ENCODE data around the gene PRKAA1. TPM values are rescaled to one million over a fixed set of nuclear protein-coding genes. Genes with fewer than 3 reads are reported as not detected.
A peak's percentile ranks its signal among the peaks of the same experiment; 100 is the strongest.
"Not testable (repeated sequence)": the region's sequence is repeated elsewhere in the genome, so short reads cannot be mapped to it uniquely, and the experiment has no call there.

Gene PRKAA1
- total and polyA plus RNA-seq, 2 donors = 31.6 to 43.5 TPM

- DNase-seq (ENCODE audit: low read depth in 6 of 9, low spot score in 9 of 9) = no peak
- no peak overlapping the region for H3K27ac ChIP-seq (ENCODE audit: low read depth in 1 of 2, low read length in 1 of 2)
- WGBS = 44% methylated on average over 1 of the region's 1 CpG
- no peaks in the 10 kb centered on the region for H3K9me3 ChIP-seq (ENCODE audit: control insufficient read depth in 2 of 2, insufficient read depth in 1 of 2, low read length in 1 of 2)
- H3K27me3 ChIP-seq (ENCODE audit: control insufficient read depth in 2 of 2, insufficient read depth in 1 of 2, low read length in 1 of 2) = peaks cover 0 to 8% of the 10 kb centered on the region in 2 donors
- no peak overlapping the region for H3K4me3 ChIP-seq (ENCODE audit: low read length in 2 of 2)
- peaks cover 0 to 6% of the 10 kb centered on the region in 2 donors for H3K4me1 ChIP-seq (ENCODE audit: control insufficient read depth in 2 of 2, insufficient read depth in 2 of 2, low read length in 2 of 2)
- no peaks in the 10 kb centered on the region for H3K36me3 ChIP-seq (ENCODE audit: control insufficient read depth in 2 of 2, insufficient read depth in 2 of 2, low read length in 1 of 2)
Measured at GRCh38 chr5:40799258-40799657, 1.1 kb upstream of the PRKAA1 start.

GRCh38 chr5:40798801-40799210, 632 bp upstream of the PRKAA1 start:
- Histone ChIP-seq H3K27ac (ENCODE audit: low read depth in 1 of 2, low read length in 1 of 2) (no peak overlapping the region), H3K36me3 (ENCODE audit: control insufficient read depth in 2 of 2, insufficient read depth in 2 of 2, low read length in 1 of 2) (no peaks in the 10 kb centered on the region), H3K4me3 (ENCODE audit: low read length in 2 of 2) (peak overlapping the region; percentile 61 to 73), H3K9me3 (ENCODE audit: control insufficient read depth in 2 of 2, insufficient read depth in 1 of 2, low read length in 1 of 2) (no peaks in the 10 kb centered on the region), H3K27me3 (ENCODE audit: control insufficient read depth in 2 of 2, insufficient read depth in 1 of 2, low read length in 1 of 2) (peaks cover 0 to 8% of the 10 kb centered on the region in 2 donors), H3K4me1 (ENCODE audit: control insufficient read depth in 2 of 2, insufficient read depth in 2 of 2, low read length in 2 of 2) (peaks cover 0 to 6% of the 10 kb centered on the region in 2 donors)
- WGBS = 5% methylated on average over 7 of the region's 7 CpGs
- peak in 1 of 9 donors; percentile 8 for DNase-seq (ENCODE audit: low read depth in 6 of 9, low spot score in 9 of 9)

DNA sequence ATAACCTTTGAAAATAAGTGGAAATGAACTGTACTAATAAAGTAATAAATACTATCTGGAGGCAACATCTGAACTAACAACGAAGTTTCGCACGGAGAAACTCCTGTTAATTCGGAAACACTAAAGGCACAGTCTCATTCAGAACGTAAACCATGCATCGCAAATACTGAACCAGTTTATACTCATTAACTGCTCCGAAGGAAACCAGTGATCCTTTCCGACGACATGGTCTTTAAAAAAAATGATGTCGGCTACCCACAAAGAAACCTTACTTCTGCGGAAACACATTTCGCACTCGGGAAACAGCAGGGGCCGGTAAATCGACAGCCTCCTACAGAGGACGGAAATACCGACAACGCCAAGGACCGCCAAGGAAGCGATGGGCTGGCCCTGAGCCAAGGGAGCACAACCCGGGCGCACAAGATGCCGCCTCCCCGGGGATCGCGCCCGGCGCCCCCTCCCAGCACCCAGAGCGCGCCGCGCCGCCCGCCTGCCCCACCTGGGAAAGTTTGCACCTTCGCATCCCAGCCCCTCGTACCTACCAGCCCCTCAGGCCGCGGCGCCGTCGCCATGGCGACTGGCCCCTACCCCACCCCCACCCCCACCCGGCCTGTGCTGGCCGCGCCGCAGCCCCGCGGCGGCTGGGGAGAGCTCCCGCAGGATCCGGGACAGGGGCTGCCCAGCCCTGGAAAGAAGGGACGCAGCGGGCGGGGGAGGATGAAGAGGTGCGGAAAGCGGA, 732 bp downstream of the PRKAA1 start:
- WGBS = under 1% methylated on average over 56 of the region's 56 CpGs
- H3K27ac ChIP-seq (ENCODE audit: low read depth in 1 of 2, low read length in 1 of 2) = peak overlapping the region; percentile 85 to 92
- H3K27me3 ChIP-seq (ENCODE audit: control insufficient read depth in 2 of 2, insufficient read depth in 1 of 2, low read length in 1 of 2) = peaks cover 0 to 8% of the 10 kb centered on the region in 2 donors
- H3K4me1 ChIP-seq (ENCODE audit: control insufficient read depth in 2 of 2, insufficient read depth in 2 of 2, low read length in 2 of 2) = peaks cover 0 to 6% of the 10 kb centered on the region in 2 donors
- H3K36me3 ChIP-seq (ENCODE audit: control insufficient read depth in 2 of 2, insufficient read depth in 2 of 2, low read length in 1 of 2) = no peaks in the 10 kb centered on the region
- DNase-seq (ENCODE audit: low read depth in 6 of 9, low spot score in 9 of 9) = peak; percentile 32 to 76 (median 47)
- peak overlapping the region; percentile 73 to 91 for H3K4me3 ChIP-seq (ENCODE audit: low read length in 2 of 2)
- H3K9me3 ChIP-seq (ENCODE audit: control insufficient read depth in 2 of 2, insufficient read depth in 1 of 2, low read length in 1 of 2) = no peaks in the 10 kb centered on the region

- H3K27me3 ChIP-seq (ENCODE audit: control insufficient read depth in 2 of 2, insufficient read depth in 1 of 2, low read length in 1 of 2) = peaks cover 0 to 8% of the 10 kb centered on the region in 2 donors
- no peak overlapping the region for H3K27ac ChIP-seq (ENCODE audit: low read depth in 1 of 2, low read length in 1 of 2)
- no peak overlapping the region for H3K4me3 ChIP-seq (ENCODE audit: low read length in 2 of 2)
- no peaks in the 10 kb centered on the region for H3K9me3 ChIP-seq (ENCODE audit: control insufficient read depth in 2 of 2, insufficient read depth in 1 of 2, low read length in 1 of 2)
- H3K36me3 ChIP-seq (ENCODE audit: control insufficient read depth in 2 of 2, insufficient read depth in 2 of 2, low read length in 1 of 2) = no peaks in the 10 kb centered on the region
- no peak for DNase-seq (ENCODE audit: low read depth in 6 of 9, low spot score in 9 of 9)
- peaks cover 0 to 6% of the 10 kb centered on the region in 2 donors for H3K4me1 ChIP-seq (ENCODE audit: control insufficient read depth in 2 of 2, insufficient read depth in 2 of 2, low read length in 2 of 2)
- WGBS = 93% methylated on average over 3 of the region's 3 CpGs
Measured at GRCh38 chr5:40796487-40796889, 1.7 kb downstream of the PRKAA1 start.

DNA sequence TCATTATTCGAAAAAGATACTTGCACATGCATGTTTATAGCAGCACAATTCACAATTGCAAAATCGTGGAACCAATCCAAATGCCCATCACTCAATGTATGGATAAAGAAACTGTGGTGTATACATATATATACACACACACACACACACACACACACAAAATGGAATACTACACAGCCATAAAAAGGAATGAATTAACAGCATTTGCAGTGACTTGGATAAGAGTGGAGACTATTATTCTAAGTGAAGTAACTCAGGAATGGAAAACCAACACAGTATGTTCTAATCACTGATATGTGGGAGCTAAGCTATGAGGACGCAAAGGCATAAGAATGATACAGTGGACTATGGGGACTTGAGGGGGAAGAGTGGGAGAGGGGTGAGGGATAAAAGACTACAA, 3.3 kb downstream of the PRKAA1 start:
- not testable (repeated sequence) for H3K27ac ChIP-seq (ENCODE audit: low read depth in 1 of 2, low read length in 1 of 2); H3K36me3 ChIP-seq (ENCODE audit: control insufficient read depth in 2 of 2, insufficient read depth in 2 of 2, low read length in 1 of 2); H3K27me3 ChIP-seq (ENCODE audit: control insufficient read depth in 2 of 2, insufficient read depth in 1 of 2, low read length in 1 of 2); H3K4me3 ChIP-seq (ENCODE audit: low read length in 2 of 2); DNase-seq (ENCODE audit: low read depth in 6 of 9, low spot score in 9 of 9); H3K4me1 ChIP-seq (ENCODE audit: control insufficient read depth in 2 of 2, insufficient read depth in 2 of 2, low read length in 2 of 2); H3K9me3 ChIP-seq (ENCODE audit: control insufficient read depth in 2 of 2, insufficient read depth in 1 of 2, low read length in 1 of 2)
- 96% methylated on average over 3 of the region's 3 CpGs for WGBS

GRCh38 chr5:40794340-40794739, 3.8 kb downstream of the PRKAA1 start:
- not testable (repeated sequence) for H3K36me3 ChIP-seq (ENCODE audit: control insufficient read depth in 2 of 2, insufficient read depth in 2 of 2, low read length in 1 of 2); DNase-seq (ENCODE audit: low read depth in 6 of 9, low spot score in 9 of 9); H3K4me3 ChIP-seq (ENCODE audit: low read length in 2 of 2); H3K9me3 ChIP-seq (ENCODE audit: control insufficient read depth in 2 of 2, insufficient read depth in 1 of 2, low read length in 1 of 2); H3K27ac ChIP-seq (ENCODE audit: low read depth in 1 of 2, low read length in 1 of 2); H3K27me3 ChIP-seq (ENCODE audit: control insufficient read depth in 2 of 2, insufficient read depth in 1 of 2, low read length in 1 of 2); H3K4me1 ChIP-seq (ENCODE audit: control insufficient read depth in 2 of 2, insufficient read depth in 2 of 2, low read length in 2 of 2)

- not testable (repeated sequence) for H3K4me3 ChIP-seq (ENCODE audit: low read length in 2 of 2); DNase-seq (ENCODE audit: low read depth in 6 of 9, low spot score in 9 of 9); H3K9me3 ChIP-seq (ENCODE audit: control insufficient read depth in 2 of 2, insufficient read depth in 1 of 2, low read length in 1 of 2); H3K27me3 ChIP-seq (ENCODE audit: control insufficient read depth in 2 of 2, insufficient read depth in 1 of 2, low read length in 1 of 2); H3K27ac ChIP-seq (ENCODE audit: low read depth in 1 of 2, low read length in 1 of 2); H3K4me1 ChIP-seq (ENCODE audit: control insufficient read depth in 2 of 2, insufficient read depth in 2 of 2, low read length in 2 of 2); H3K36me3 ChIP-seq (ENCODE audit: control insufficient read depth in 2 of 2, insufficient read depth in 2 of 2, low read length in 1 of 2)
- WGBS = over 99% methylated on average over 10 of the region's 10 CpGs
Measured at GRCh38 chr5:40792691-40793090, 5.5 kb downstream of the PRKAA1 start.

- no peaks in the 10 kb centered on the region for H3K27me3 ChIP-seq (ENCODE audit: control insufficient read depth in 2 of 2, insufficient read depth in 1 of 2, low read length in 1 of 2)
- peaks cover 0 to 3% of the 10 kb centered on the region in 2 donors for H3K4me1 ChIP-seq (ENCODE audit: control insufficient read depth in 2 of 2, insufficient read depth in 2 of 2, low read length in 2 of 2)
- H3K27ac ChIP-seq (ENCODE audit: low read depth in 1 of 2, low read length in 1 of 2) = no peak overlapping the region
- DNase-seq (ENCODE audit: low read depth in 6 of 9, low spot score in 9 of 9) = no peak
- H3K9me3 ChIP-seq (ENCODE audit: control insufficient read depth in 2 of 2, insufficient read depth in 1 of 2, low read length in 1 of 2) = no peaks in the 10 kb centered on the region
- 94% methylated on average over 3 of the region's 3 CpGs for WGBS
- H3K4me3 ChIP-seq (ENCODE audit: low read length in 2 of 2) = no peak overlapping the region
- peaks cover 0 to 7% of the 10 kb centered on the region in 2 donors for H3K36me3 ChIP-seq (ENCODE audit: control insufficient read depth in 2 of 2, insufficient read depth in 2 of 2, low read length in 1 of 2)
Measured at GRCh38 chr5:40791715-40792139, 6.4 kb downstream of the PRKAA1 start.

DNA sequence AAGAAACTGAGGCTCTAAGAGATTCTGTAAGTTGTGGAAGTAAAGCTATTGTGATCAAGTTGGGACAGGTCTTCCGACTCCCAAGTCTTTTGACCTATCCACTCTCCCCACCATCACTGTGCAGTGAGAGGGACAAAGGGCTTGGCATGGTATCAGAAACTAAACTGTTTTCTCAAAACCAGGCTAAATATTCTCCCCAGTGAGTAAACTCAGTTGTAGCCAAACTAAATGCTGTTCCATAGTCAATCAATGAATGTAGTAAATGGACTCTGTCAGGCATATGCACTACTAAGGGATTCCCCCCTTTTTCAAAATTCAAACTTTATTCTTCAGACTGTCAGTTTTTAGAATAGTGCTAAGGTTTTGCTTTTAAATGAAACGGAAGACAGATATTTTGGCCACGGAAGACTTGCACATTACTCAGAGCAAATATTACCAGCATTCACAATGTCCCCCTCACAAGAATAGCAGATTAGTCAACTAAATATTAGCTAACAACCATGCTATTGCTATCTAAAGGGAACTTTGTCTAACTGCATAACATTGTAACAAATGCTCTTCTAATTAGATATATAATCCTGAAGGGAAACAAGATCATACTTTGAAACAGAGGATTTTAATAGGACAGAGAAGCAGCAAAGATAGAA, 7.1 kb downstream of the PRKAA1 start:
- Histone ChIP-seq H3K27ac (ENCODE audit: low read depth in 1 of 2, low read length in 1 of 2) (no peak overlapping the region), H3K4me1 (ENCODE audit: control insufficient read depth in 2 of 2, insufficient read depth in 2 of 2, low read length in 2 of 2) (no peaks in the 10 kb centered on the region), H3K9me3 (ENCODE audit: control insufficient read depth in 2 of 2, insufficient read depth in 1 of 2, low read length in 1 of 2) (no peaks in the 10 kb centered on the region), H3K36me3 (ENCODE audit: control insufficient read depth in 2 of 2, insufficient read depth in 2 of 2, low read length in 1 of 2) (peaks cover 0 to 7% of the 10 kb centered on the region in 2 donors), H3K4me3 (ENCODE audit: low read length in 2 of 2) (no peak overlapping the region), H3K27me3 (ENCODE audit: control insufficient read depth in 2 of 2, insufficient read depth in 1 of 2, low read length in 1 of 2) (no peaks in the 10 kb centered on the region)
- WGBS = 91% methylated on average over 3 of the region's 3 CpGs
- no peak for DNase-seq (ENCODE audit: low read depth in 6 of 9, low spot score in 9 of 9)
